K562 (cell line): ENCODE data around the gene CBFA2T2. TPM values are rescaled to one million over a fixed set of nuclear protein-coding genes. Genes with fewer than 3 reads are reported as not detected.

ENCODE experiments used
- BRF1 ChIP-seq: IDR thresholded peaks from 3 replicates; pipeline ENCODE4 v1.6.1; 2011; ENCODE audit warnings: borderline replicate concordance, mild to moderate bottlenecking; ENCODE audit not compliant: insufficient read length; ENCODE audit errors: extremely low read depth
- CBFA2T2 ChIP-seq: fragments of 450-650 bp; conservative IDR thresholded peaks from 2 replicates; pipeline ENCODE4 v1.6.1; 2017; ENCODE audit warnings: mild to moderate bottlenecking
- CCAR2 ChIP-seq: fragments of 200-400 bp; formaldehyde crosslinking; IDR thresholded peaks from 2 replicates; pipeline ENCODE4 v1.6.1; 2017; ENCODE audit warnings: mild to moderate bottlenecking, low read depth, low read length
- E2F1 ChIP-seq: sonication (generic); formaldehyde crosslinking; IDR thresholded peaks from 2 replicates; pipeline ENCODE4 v1.8.1; 2023; ENCODE audit warnings: mild to moderate bottlenecking, missing genetic modification reagents, moderate library complexity
- FOXP4 ChIP-seq: sonication (generic); formaldehyde crosslinking; IDR thresholded peaks from 2 replicates; pipeline ENCODE4 v1.8.0; 2022; ENCODE audit warnings: mild to moderate bottlenecking, missing genetic modification reagents, borderline replicate concordance
- GABPB1 ChIP-seq: sonication (generic); formaldehyde crosslinking; IDR thresholded peaks from 2 replicates; pipeline ENCODE4 v1.8.0; 2022; ENCODE audit warnings: mild to moderate bottlenecking, missing genetic modification reagents
- GTF2F1 ChIP-seq: IDR thresholded peaks from 2 replicates; pipeline ENCODE4 v1.6.1; 2011; ENCODE audit warnings: low read depth, low read length, improper control_type of control experiment
- HNRNPK ChIP-seq: fragments of 200-400 bp; formaldehyde crosslinking; IDR thresholded peaks from one replicate; pipeline ENCODE4 v1.6.1; 2018; ENCODE audit warnings: mild to moderate bottlenecking, low read depth, low read length; ENCODE audit not compliant: poor library complexity, severe bottlenecking
- IRF1 ChIP-seq: sonication (generic); formaldehyde crosslinking; IDR thresholded peaks from 2 replicates; pipeline ENCODE4 v1.8.0; 2022; ENCODE audit warnings: missing genetic modification reagents, mild to moderate bottlenecking, borderline replicate concordance
- MCM5 ChIP-seq: fragments of 450-650 bp; IDR thresholded peaks from 2 replicates; pipeline ENCODE4 v1.6.1; 2016; ENCODE audit warnings: low read depth
- MIER1 ChIP-seq: fragments of 450-650 bp; IDR thresholded peaks from 2 replicates; pipeline ENCODE4 v1.6.1; 2016; ENCODE audit warnings: antibody characterized with exemption, mild to moderate bottlenecking, low read depth
- PHF20 ChIP-seq: fragments of 450-650 bp; IDR thresholded peaks from 2 replicates; pipeline ENCODE4 v1.6.1; 2018; ENCODE audit not compliant: partially characterized antibody
- SNIP1 ChIP-seq: fragments of 450-650 bp; IDR thresholded peaks from 2 replicates; pipeline ENCODE4 v1.7.1; 2017; ENCODE audit warnings: low read depth, mild to moderate bottlenecking
- SOX6 ChIP-seq: fragments of 450-650 bp; IDR thresholded peaks from 2 replicates; pipeline ENCODE4 v1.6.1; 2014; ENCODE audit warnings: mild to moderate bottlenecking
- STAT5A ChIP-seq: IDR thresholded peaks from 2 replicates; pipeline ENCODE4 v1.6.1; 2012; ENCODE audit warnings: low read length, inconsistent platforms, borderline replicate concordance
- TARDBP ChIP-seq: fragments of 450-650 bp; IDR thresholded peaks from 2 replicates; pipeline ENCODE4 v1.6.1; 2016
- TEAD4 ChIP-seq, 2 experiments: sonication (generic) in 1 of 2; formaldehyde crosslinking in 1 of 2; IDR thresholded peaks; 2 replicates each; pipeline versions ENCODE4 v1.6.1 to v1.8.0; 2012 to 2022; ENCODE audit warnings: borderline replicate concordance in 1 of 2, inconsistent platforms in 1 of 2, low read length in 1 of 2, mild to moderate bottlenecking in 1 of 2, missing genetic modification reagents in 1 of 2
- THRAP3 ChIP-seq: fragments of 450-650 bp; IDR thresholded peaks from 2 replicates; pipeline ENCODE4 v1.6.1; 2016; ENCODE audit warnings: mild to moderate bottlenecking, inconsistent platforms, borderline replicate concordance
- ZNF174 ChIP-seq: fragments of 250-450 bp; sonication (Bioruptor Pico); IDR thresholded peaks from 2 replicates; pipeline ENCODE4 v1.4.0; 2020; ENCODE audit warnings: mild to moderate bottlenecking
- ZNF551 ChIP-seq: fragments of 250-450 bp; sonication (Bioruptor Pico); IDR thresholded peaks from 2 replicates; pipeline ENCODE4 v1.5.0; 2021; ENCODE audit warnings: mild to moderate bottlenecking, moderate library complexity
- ZNF561 ChIP-seq: fragments of 450-650 bp; formaldehyde crosslinking; conservative IDR thresholded peaks from 2 replicates; pipeline ENCODE4 v1.4.0; 2020; ENCODE audit warnings: mild to moderate bottlenecking, moderate library complexity
- ZNF75A ChIP-seq: fragments of 450-650 bp; formaldehyde crosslinking; IDR thresholded peaks from 2 replicates; pipeline ENCODE4 v1.4.0; 2020; ENCODE audit warnings: mild to moderate bottlenecking
- polyA plus RNA-seq, 8 experiments: library from polyadenylated mRNA; depleted of rRNA in 4 of 8; stranded (reverse) in 5 of 8; unstranded in 3 of 8; fragments of >200 nt; fragmentation: Nextera tagmentation in 2 of 8; fragmentation: Illumina TruSeq in 1 of 8; extraction: Ambion mirVana in 2 of 8; extraction: Trizol in 1 of 8; gene quantifications; 2 replicates each; pipeline versions ENCODE4 v1.2.1 to v1.2.3, GENCODE V29; 2011 to 2014; ENCODE audit warnings: inconsistent platforms in 1 of 8, missing spikeins in 1 of 8
- total RNA-seq, 7 experiments: library from RNA; depleted of rRNA in 6 of 7; stranded (reverse); fragments of >200 nt in 6 of 7; fragmentation: Illumina TruSeq in 2 of 7; extraction: Trizol in 2 of 7; gene quantifications; 2 replicates each; pipeline versions ENCODE4 v1.2.1 to v1.2.3, GENCODE V29; 2011 to 2021; ENCODE audit warnings: low replicate concordance in 1 of 7

CBFA2T2 gene
- total and polyA plus RNA-seq, 9 of the 15 experiments (the other 6 are each of a cell fraction or from before 2014, with no cell fraction given), result 0.27 to 9.6 (median 5.8) TPM

GRCh38 chr20:33663161-33664084 is 173.5 kb downstream of the CBFA2T2 start (continued):
- TF ChIP-seq TEAD4 (IDR thresholded peaks at IDR 0.05; ENCODE audit: low read length) (no peak), TEAD4 (CRISPR knock-in tag; IDR thresholded peaks at IDR 0.05; ENCODE audit: borderline replicate concordance) (no peak), THRAP3 (no peak), SOX6 (peak; percentile 43; the same call in 1 of the 2 replicates), ZNF561 (CRISPR knock-in tag) (0 out of 2 replicates have a peak, but pooled peaks have one; percentile 56), SNIP1 (no peak), MCM5 (no peak), IRF1 (CRISPR knock-in tag) (no peak), HNRNPK (no peak), CCAR2 (no peak), ZNF551 (no peak), ZNF174 (CRISPR knock-in tag) (no peak), GABPB1 (peak; percentile 92), TARDBP (no peak), CBFA2T2 (no peak), FOXP4 (CRISPR knock-in tag) (no peak), GTF2F1 (no peak), MIER1 (no peak), BRF1 (no peak), STAT5A (no peak), PHF20 (peak; percentile 41), ZNF75A (CRISPR knock-in tag) (0 out of 2 replicates have a peak, but pooled peaks have one; percentile 38), E2F1 (CRISPR knock-in tag) (no peak)
